Measurements from ENCODE around the gene HOXC4.
"Not testable (repeated sequence)": the region's sequence is repeated elsewhere in the genome, so short reads cannot be mapped to it uniquely, and the experiment has no call there.

DNA sequence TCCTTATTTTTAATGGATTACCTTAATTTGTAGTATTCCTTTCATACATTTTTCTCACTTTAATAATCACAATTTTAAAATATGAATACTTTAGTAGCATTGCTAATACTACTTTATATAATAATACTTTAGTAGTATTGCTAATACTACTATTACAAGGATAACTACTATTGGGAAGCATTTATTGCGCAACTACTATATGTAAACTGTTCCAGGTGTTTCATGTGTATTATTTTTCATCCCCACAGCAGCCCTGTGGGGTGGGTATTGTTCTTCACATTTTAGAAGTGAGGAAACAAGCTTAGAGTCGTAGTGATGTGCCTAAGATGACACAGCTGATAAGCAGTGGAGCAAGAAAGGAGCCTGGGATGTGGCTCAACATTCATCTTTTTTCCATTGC is 45.0 kb downstream of the HOXC4 start:
- TF ChIP-seq, protein P1, sequence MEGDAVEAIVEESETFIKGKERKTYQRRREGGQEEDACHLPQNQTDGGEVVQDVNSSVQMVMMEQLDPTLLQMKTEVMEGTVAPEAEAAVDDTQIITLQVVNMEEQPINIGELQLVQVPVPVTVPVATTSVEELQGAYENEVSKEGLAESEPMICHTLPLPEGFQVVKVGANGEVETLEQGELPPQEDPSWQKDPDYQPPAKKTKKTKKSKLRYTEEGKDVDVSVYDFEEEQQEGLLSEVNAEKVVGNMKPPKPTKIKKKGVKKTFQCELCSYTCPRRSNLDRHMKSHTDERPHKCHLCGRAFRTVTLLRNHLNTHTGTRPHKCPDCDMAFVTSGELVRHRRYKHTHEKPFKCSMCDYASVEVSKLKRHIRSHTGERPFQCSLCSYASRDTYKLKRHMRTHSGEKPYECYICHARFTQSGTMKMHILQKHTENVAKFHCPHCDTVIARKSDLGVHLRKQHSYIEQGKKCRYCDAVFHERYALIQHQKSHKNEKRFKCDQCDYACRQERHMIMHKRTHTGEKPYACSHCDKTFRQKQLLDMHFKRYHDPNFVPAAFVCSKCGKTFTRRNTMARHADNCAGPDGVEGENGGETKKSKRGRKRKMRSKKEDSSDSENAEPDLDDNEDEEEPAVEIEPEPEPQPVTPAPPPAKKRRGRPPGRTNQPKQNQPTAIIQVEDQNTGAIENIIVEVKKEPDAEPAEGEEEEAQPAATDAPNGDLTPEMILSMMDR (IDR thresholded peaks at IDR 0.05): not testable (repeated sequence)
- not testable (repeated sequence) for TF ChIP-seq POLR2A (IDR thresholded peaks at IDR 0.05); POLR2AphosphoS5 (IDR thresholded peaks at IDR 0.05; ENCODE audit: insufficient read depth in 1 of 2, low read depth in 1 of 2)

All from vagina (tissue), 2 donors.